EH (cell line): Measurements from ENCODE around the gene ALOX5.

ENCODE experiments used
- DNase-seq: peaks from one replicate; pipeline ENCODE4 v3.0.0-alpha.2; 2015; ENCODE audit warnings: low read depth

Gene ALOX5

GRCh38 chr10:45424668-45425404 lies 50.8 kb downstream of the ALOX5 start:
- DNase-seq: no peak

- peak; percentile 3 for DNase-seq
These were observed 51.9 kb downstream of the ALOX5 start for GRCh38 chr10:45425621-45426563.

DNA sequence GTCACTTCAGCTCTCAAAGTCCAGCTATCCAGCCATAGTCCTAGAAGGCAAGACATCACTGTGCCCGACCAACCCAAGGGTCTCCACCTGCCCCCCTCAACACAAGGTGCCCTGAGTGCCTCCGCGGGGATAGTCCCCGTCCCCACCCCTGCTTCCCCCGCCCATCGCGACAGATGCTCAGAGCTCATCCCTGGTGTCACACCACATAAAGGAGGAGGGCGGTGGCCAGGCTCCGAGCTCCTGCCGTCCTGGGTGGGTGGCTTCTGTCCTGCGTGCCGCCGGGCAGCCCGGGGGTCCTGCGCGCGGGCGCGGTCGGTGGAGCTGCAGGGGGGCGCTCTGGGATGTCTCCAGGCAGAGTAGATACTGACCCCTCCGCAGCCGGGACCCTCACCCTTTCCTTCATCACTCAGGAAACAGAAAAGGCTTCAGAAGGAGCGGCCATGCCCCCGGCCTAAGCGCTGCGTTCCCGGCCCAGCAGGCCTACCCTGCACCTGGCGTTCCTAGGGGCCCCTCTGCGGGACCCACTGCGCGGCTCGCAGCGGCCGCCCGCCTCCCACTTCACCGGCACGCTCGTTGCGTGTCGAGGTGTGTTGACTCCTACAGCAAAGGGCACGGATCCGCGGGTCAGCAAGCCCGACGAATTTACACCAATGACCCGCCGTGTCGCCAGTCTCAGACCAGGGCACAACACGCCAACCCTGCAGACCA lies 53.4 kb downstream of the ALOX5 start:
- DNase-seq: no peak

GRCh38 chr10:45427970-45428366 lies 54.0 kb downstream of the ALOX5 start:
- DNase-seq: no peak

DNA sequence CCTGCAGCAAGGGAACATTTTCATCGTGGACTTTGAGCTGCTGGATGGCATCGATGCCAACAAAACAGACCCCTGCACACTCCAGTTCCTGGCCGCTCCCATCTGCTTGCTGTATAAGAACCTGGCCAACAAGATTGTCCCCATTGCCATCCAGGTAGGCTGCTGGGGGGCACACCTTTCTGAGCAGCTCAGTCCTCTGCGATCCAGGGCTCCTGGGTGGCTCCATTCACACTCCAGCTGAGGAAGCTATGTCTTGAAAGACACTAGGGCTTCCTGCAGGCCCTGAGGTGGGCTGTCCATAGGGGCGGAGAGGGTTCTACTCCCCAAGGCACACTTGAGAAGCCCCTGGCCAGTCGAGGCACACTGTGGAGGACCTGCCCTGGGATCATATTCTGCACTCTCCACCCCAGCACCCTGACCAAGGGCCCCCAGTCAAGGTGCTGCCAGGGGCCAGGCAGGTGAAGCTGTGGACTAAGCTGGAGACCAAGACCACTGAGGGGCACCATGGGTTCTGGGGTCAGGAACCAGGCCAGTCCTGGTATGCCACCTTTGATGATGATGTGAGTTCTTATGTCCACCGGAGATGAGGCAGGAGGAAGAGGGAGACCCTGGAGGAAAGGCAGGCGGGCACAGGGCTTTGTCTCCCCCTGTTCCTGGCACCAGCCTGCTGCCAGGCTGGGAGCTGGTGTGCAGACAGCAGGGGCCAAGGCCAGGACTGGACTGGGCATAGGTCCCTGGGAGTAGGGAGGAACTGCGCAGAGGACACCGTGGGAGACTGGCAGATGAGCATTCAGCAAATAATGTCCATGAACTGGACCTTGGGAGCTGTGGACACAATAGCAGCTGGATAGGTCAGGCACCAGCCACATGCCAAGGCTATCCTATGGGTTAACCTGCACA lies 54.8 kb downstream of the ALOX5 start:
- DNase-seq: no peak

GRCh38 chr10:45429790-45430189 lies 55.8 kb downstream of the ALOX5 start:
- DNase-seq: no peak

DNA sequence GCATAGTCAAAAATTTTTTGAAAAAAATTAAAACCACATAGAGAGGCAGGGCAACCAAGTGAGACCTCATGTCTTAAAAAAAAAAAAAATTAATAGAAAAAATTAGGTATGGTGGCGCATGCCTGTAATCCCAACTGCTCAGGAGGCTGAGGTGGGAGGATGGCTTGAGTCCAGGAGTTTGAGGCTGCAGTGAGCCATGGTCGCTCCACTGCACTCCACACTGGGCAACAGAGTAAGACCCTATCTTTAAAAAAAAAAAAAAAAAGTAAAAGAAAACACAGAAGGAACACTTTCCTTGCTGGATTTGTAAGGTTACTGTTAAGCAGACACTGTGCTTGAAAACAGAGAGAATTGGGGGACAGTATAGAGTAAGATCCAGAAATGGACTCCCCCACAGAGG lies 58.1 kb downstream of the ALOX5 start:
- DNase-seq: no peak

DNA sequence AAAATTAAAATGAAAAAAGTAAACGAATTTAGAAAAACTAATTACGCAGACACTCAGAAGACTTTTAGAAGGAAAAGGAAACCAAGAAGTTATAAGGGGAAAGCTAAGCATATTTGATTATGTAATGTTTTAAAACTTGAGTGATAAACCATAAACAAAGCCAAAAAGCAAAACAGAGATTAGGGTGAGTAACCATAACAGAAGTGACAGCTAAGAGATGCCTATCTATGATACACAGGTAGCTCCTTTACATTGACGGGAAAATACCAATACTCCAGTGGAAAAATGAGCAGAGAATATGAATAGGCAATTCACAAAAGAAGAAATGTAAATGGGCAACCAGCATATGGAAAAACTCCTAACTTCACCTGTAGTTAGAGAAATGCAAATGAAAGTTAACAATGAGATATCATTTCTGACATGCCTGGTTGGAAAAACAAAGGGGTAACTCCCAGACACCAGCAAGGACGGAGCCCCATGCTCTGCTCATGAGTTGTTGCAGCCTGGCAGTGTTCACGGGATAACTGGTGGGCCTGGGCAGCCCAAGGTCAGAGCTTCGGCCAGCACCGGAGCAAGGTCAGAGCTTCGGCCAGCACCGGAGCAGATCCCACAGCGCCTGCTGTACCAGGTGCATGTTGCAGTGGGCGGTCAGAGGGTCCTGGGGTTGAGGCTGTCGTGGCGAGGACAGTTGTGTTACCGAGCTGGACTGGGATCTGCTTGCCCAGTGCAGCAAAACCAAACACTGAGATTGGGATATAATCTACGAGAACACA lies 58.9 kb downstream of the ALOX5 start:
- no peak for DNase-seq

DNA sequence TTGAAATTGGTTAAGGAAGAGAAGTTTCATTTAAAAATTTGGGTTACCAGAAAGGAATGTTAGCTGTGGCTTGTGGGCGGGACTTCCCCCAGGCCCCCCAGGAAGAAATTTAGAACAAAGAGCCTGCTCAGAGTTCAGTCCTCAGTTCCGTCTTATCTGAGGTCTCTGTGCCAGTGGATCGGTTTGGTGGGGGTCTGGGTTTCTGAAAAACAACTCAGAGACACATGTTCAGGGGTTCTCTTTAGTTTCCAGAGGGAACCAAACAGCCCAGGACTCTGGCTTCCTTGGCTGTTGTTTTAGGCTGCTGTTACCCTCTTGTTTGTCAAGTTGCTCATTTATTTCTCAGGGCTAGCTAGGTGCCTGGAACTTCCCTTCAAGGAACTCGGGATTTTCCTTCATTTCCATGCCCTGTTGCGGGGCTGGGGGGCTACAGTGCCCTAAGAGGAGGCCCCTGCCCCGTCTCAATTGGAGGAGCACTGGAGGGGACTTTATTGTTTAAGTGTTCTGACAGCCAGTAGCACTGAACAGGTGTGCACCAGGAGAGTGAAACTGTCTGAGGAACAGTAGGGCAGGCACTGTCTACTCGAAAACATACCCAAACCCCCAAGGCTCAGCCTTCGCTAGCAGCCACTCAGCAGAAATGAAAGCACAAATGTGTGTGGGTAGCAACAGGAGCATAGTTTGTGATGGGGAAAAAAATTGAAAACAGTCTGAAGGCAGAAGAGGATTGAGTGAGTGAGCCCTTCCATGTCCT lies 59.9 kb downstream of the ALOX5 start:
- no peak for DNase-seq

DNA sequence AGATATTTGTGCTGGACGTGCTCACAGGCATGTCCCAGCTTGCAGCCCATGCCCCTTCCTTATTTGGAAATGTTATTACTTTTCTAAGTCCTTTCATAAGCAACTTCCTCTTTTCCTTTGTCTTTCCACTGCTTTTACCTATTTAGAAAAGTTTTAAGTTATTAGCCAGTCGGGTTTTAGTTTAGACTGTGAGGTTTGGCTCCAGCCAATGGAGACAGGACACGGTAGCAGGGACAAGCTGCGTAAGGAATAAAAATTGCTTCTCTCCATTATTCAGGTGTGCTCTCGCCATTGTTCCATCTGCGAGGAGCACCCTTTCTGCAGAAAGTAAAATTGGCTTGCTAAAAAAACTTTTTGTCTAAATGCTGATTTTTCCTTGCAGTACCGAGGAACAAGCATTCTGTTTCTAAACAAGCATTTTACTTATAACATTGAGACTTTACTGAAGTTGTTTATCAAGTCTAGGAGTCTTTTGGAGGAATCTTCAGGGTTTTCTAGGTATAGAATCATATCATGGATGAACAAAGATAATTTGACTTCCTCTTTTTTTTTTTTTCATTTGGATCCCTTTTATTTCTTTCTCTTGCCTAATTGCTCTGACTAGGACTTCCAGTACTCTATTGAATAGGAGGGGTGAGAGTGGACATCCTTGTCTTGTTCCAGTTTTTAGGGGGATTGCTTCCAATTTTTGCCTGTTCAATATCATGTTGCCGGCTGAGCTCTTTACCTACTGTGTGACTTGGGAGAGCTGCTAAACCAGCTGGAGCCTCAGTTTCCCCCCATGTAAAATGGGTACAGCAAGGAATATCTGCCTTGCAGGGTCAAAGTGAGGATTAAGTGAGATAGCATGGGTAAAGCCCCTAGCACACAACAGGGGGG lies 63.8 kb downstream of the ALOX5 start:
- DNase-seq: peak; percentile 4

GRCh38 chr10:45438466-45439090 lies 64.6 kb downstream of the ALOX5 start:
- DNase-seq: peak; percentile 7

DNA sequence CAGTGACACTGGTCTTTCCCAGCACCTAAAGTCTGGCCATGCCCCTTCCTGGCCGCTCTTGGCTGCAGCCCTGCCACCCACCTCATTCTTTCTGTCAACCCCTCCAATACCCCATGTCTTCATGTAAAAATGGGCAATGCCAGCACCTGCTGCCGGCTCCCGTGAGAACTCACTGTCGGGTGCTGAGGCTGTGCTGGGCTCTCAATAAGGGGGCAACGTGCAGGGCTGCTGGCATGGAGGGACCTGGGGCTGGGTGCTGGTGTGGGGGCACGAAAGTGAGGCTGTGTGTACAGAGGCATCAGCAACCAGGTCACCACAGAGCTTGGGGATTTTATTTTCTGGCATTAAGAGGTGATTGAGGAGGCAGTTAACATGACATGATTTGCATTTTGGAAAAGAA lies 65.3 kb downstream of the ALOX5 start:
- no peak for DNase-seq

DNA sequence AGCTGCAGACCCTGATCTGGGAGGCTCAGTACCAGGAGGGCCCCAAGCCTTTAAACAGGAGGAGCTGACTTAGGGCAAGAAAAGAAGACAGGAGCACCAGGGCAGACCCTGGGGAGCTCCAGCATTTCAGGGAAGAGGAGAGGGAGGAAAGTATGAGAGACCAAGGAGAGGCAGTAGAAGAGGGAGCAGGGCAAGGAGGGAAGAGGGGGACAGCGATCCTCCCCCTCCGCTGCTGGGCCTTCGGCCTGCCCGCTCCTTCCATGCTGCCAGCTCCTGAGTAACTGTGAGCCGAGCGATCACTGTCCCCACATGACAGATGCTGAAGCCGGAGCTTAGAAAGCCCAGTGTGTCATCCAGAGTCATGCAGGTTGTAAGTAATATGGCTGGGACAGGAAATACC lies 65.9 kb downstream of the ALOX5 start:
- peak; percentile 9 for DNase-seq

DNA sequence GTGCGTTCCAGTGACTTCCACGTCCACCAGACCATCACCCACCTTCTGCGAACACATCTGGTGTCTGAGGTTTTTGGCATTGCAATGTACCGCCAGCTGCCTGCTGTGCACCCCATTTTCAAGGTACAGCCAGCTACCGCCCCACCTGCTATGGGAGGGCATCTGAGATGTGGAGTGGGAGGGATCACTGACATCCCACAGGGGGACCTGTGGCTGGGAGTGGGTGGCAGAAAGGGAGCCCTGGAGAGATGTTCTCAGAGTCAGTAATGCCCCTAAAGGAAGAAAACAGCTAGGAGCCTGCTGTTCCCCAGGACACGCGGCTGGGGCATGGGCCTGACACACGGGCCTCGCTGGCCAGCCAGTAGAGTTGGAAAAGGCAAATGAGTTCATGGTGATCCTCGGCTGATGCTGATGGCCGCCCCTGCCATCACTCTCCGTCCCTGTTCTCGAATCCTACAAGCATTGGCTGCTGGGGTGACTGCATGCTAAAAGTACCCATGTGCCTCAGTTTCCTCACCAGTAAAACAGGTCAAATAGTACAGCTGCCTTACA lies 66.6 kb downstream of the ALOX5 start:
- DNase-seq: no peak

DNA sequence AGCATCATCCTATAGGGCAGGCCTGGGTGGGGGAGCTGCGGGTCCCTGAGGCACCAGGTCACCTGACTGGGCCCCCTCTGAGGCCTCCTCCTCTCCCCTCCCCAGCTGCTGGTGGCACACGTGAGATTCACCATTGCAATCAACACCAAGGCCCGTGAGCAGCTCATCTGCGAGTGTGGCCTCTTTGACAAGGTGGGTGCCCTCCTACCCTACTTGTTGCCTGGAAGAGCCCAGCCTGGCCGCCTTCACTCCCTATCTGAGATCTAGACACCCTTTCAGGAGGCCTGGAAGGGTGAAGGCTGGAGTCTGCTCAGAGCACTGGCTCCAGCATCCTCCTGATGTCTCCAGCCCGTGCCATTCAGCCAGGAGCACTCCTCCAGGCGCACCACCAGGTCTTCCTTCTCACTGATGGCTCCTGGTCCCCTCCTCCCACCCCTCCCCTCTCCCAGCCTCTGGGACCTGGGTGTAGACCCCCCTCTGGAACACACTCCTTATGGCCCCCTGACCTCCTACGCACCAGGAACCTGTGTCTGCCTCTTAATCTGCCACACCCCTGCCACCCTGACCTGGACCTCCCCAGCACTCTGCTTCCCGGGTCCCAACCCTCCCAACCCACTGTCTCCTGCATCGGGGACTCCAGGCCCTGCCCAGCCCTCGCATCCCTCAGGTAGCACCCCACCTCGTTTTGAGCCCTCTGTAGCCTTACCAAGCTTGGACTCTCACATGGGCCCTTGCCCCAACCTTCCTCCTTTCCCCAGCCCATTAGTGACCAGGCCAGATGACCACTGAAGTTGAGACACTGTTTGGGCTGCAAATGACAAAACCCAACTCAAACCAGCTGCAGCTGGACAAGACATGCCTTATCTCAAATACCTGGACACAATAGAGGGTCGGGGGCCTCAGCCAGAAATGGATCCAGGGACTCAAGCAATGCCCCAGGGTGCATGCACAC lies 67.5 kb downstream of the ALOX5 start:
- no peak for DNase-seq

DNA sequence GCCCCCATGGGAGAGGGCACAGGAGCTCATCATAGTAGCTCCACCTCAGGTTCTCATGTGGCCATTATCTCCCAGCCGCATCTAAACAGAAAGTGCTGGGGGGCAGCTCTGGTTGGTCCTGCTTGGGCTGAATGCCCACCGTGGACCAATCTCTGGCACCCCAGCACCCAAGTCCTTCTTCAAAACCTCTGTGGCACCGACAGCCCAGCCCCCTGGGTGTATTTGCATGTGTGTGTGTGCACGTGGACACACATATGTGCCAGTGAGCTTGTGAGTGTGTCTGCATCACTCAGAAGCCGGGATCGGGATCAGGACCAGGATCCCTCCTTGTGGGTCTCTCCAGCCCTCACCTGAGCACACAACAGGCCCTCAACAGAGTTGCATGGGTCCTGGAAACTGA lies 68.2 kb downstream of the ALOX5 start:
- no peak for DNase-seq

DNA sequence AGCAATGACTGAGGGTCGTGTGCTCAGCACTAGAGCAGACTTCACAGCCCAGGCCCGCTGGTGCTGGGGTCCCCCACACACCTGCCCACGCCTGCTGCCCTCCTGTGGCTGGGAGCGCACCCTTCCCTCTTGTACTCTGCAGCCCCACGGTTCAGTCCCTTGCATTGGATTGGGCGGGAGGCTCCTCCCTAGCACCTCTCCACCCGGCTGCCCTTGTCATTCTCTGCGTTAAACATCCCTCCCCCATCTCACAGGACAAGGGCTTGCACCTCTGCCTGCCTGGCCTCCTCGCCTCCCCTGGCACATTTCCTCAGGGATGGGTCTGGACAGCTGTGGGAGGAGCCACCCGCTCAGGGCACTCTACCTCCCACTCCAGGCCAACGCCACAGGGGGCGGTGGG lies 68.6 kb downstream of the ALOX5 start:
- DNase-seq: no peak
